Activated naive CD4-positive, alpha-beta T cell treated with anti-CD3 and anti-CD28 coated beads for 36 hours (primary cell): ENCODE data around the gene MKI67. TPM values are rescaled to one million over a fixed set of nuclear protein-coding genes. Genes with fewer than 3 reads are reported as not detected.
"Not testable (repeated sequence)": the region's sequence is repeated elsewhere in the genome, so short reads cannot be mapped to it uniquely, and the experiment has no call there.

Source experiments
- CTCF ChIA-PET: fragments of 350-600 bp; sonication (Branson Sonifier 250); formaldehyde crosslinking; loops from one replicate; lab custom pipeline; 2021; ENCODE audit warnings: antibody characterized with exemption; lab: Charles Lee
- DNase-seq: peaks from one replicate; pipeline ENCODE4 v3.0.0-alpha.2; 2020
- H3K27ac Mint-ChIP-seq: one replicate; pipeline ENCODE4 v1.8.0; 2021; ENCODE audit warnings: mild to moderate bottlenecking, mixed read lengths
- H3K27me3 Mint-ChIP-seq: one replicate; pipeline ENCODE4 v1.8.0; 2021; ENCODE audit warnings: low read depth, mixed read lengths
- H3K36me3 Mint-ChIP-seq: one replicate; pipeline ENCODE4 v1.8.0; 2021; ENCODE audit warnings: low read depth, mixed read lengths
- H3K4me1 Mint-ChIP-seq: one replicate; pipeline ENCODE4 v1.8.0; 2021; ENCODE audit warnings: low read depth, mixed read lengths
- H3K4me3 Mint-ChIP-seq: one replicate; pipeline ENCODE4 v1.8.0; 2021; ENCODE audit warnings: mild to moderate bottlenecking, moderate library complexity, mixed read lengths
- H3K9me3 Mint-ChIP-seq: one replicate; pipeline ENCODE4 v1.8.0; 2021; ENCODE audit warnings: mixed read lengths
- intact Hi-C: fragments of 100-400 bp; cut with micrococcal nuclease; formaldehyde crosslinking; loops from one replicate; pipeline ENCODE4 v1.15.1; 2023
- total RNA-seq, 2 experiments: library from RNA; stranded (reverse); gene quantifications; one replicate each; pipeline ENCODE4 v1.2.3, GENCODE V29; 2021

Gene MKI67, protein sequence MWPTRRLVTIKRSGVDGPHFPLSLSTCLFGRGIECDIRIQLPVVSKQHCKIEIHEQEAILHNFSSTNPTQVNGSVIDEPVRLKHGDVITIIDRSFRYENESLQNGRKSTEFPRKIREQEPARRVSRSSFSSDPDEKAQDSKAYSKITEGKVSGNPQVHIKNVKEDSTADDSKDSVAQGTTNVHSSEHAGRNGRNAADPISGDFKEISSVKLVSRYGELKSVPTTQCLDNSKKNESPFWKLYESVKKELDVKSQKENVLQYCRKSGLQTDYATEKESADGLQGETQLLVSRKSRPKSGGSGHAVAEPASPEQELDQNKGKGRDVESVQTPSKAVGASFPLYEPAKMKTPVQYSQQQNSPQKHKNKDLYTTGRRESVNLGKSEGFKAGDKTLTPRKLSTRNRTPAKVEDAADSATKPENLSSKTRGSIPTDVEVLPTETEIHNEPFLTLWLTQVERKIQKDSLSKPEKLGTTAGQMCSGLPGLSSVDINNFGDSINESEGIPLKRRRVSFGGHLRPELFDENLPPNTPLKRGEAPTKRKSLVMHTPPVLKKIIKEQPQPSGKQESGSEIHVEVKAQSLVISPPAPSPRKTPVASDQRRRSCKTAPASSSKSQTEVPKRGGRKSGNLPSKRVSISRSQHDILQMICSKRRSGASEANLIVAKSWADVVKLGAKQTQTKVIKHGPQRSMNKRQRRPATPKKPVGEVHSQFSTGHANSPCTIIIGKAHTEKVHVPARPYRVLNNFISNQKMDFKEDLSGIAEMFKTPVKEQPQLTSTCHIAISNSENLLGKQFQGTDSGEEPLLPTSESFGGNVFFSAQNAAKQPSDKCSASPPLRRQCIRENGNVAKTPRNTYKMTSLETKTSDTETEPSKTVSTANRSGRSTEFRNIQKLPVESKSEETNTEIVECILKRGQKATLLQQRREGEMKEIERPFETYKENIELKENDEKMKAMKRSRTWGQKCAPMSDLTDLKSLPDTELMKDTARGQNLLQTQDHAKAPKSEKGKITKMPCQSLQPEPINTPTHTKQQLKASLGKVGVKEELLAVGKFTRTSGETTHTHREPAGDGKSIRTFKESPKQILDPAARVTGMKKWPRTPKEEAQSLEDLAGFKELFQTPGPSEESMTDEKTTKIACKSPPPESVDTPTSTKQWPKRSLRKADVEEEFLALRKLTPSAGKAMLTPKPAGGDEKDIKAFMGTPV (N-terminal part only)
- total RNA-seq, result 100 to 1,000 TPM; 266 to 273 TPM

DNA sequence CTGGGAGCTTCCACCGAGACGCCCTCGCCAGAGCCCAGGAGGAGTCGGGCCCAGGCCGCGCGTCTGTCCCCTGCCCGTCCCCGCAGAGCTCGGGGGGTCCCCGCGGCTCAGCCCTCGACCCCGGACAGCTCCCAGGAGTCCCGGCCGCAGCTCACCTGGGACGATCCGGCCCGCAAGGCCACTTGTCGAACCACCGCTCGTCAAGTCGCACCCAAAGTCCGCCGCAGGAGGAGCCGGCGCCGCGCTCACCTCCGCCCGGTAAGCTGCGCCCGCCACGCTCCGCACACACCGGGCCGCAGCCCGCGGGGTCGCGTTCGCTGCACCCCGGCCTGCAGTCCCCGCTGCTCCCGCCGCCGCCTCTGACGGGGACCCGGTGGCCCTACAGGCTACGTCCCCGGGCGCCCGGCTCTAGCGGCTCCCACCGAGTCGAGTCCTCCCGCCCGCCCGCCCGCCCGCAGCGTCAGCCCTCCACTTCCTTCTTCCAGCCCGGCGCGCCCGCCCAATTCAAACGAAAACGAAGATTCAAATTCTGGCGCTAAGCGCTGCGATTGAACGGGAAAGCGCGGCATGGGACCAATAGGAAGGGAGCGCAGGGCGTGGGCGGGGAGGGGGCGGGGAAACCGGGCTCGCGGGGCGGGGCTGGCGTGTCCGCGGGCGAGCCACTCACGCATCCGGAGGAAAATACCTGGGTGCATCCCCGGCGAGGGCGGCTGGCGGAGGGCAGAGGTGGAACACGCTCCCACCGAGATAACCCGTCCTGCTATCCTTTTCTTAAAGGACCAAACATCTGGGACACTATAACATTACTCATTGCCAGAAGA lies at the start of gene MKI67:
Gene MKI67 (minus strand): TSS at position 480 of the 821 bp plus-strand sequence. CDS start 756 bp downstream, outside the sequence.
- Mint-ChIP-seq H3K4me1 (peaks cover 23% of the 10 kb centered on the region), H3K36me3 (peaks cover 40% of the 10 kb centered on the region), H3K27ac (peak within 1 kb of the TSS; percentile 85), H3K9me3 (no peaks in the 10 kb centered on the region), H3K27me3 (peaks cover 27% of the 10 kb centered on the region), H3K4me3 (peak within 1 kb of the TSS; percentile 95)
- CTCF ChIA-PET, result interaction anchor here (0.6 to 3.1 kb wide), 7 partner anchors 9 to 679 kb away, joined by 3 to 9 read pairs (median 4); no protein-coding TSS in a partner anchor
- peak; percentile 95 for DNase-seq
- intact Hi-C loops, result loop anchor here (1.0 to 2.0 kb wide), 6 partner anchors 17 to 136 kb away; no protein-coding TSS in a partner anchor

DNA sequence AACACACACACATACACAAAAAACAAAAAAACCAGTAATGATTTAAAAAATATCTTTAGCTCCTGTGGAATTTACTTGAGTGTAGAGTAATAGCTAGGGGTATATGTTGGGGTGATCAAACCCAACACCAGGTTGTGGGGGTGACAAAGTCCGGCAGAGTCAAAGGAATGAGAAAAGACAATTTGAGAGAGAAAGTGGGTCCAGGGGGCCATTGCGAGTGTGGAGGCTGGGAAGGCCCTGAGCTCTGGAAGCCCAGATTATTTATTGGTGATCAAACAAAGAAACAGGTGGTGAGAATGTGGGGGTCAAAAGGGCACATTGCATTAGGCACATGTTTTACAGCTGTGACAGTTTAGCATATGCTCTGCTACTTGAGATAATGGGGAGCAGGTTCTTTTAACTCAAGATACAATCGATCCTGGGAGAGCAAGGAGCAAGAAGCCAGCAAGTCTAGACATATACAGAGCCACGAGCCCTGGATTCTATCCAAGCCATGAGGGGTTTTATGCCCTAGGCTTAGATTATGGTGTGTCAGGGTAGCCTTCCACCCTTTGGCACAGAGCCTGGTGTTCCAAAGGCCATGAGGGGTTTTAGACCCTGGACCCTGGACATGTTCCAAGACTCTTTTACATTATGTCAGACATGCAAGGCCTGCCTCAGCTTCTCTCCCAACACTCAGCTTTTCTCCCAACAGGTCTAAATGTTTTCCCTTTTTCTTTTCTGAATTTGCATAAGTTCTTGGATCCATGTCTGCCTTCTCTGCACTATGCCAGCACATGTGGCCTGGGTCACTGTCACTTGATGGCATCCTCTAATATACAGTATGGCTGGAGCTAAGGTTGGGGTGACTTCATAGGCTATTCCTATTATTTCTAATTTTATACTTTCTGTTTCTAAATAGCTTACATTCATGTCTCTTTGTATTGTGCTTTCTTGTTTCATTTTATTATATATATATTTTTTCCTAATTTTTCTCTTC lies 48.6 kb upstream of the MKI67 start:
- Mint-ChIP-seq H3K9me3 (peaks cover 6% of the 10 kb centered on the region), H3K27me3 (peaks cover 5% of the 10 kb centered on the region), H3K27ac (no peak overlapping the region), H3K4me1 (peaks cover 1% of the 10 kb centered on the region), H3K4me3 (no peak overlapping the region), H3K36me3 (peaks cover 3% of the 10 kb centered on the region)
- CTCF ChIA-PET, result interaction anchor here (0.8 kb wide), 1 partner anchor 25 kb away, joined by 5 read pairs; no protein-coding TSS in a partner anchor
- no peak for DNase-seq
- intact Hi-C loops, result no loop called here

DNA sequence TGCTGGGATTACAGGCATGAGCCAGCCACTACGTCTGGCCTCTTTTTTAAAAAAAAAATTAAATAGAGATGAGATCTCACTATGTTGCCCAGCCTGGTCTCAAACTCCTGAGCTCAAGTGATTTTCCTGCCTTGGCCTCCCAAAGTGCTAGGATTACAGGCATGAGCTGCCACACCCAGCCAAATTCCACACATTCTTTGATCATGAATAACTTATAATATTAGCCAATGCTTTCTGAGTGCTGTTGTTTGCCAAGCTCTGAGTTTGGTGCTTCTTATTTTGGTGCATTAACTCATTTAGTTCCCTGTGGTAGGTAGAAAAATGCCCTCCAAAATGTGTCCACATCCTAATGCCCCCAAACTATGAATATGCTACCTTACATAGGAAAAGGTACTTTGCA lies 47.2 kb upstream of the MKI67 start:
- intact Hi-C loops, result no loop called here
- Mint-ChIP-seq H3K4me3 (no peak overlapping the region), H3K4me1 (no peaks in the 10 kb centered on the region), H3K9me3 (peaks cover 6% of the 10 kb centered on the region), H3K27ac (no peak overlapping the region), H3K36me3 (peaks cover 3% of the 10 kb centered on the region), H3K27me3 (peaks cover 8% of the 10 kb centered on the region)
- CTCF ChIA-PET, result interaction anchor here (2.0 kb wide), 1 partner anchor 38 kb away, joined by 14 read pairs; no protein-coding TSS in a partner anchor
- DNase-seq, result no peak

DNA sequence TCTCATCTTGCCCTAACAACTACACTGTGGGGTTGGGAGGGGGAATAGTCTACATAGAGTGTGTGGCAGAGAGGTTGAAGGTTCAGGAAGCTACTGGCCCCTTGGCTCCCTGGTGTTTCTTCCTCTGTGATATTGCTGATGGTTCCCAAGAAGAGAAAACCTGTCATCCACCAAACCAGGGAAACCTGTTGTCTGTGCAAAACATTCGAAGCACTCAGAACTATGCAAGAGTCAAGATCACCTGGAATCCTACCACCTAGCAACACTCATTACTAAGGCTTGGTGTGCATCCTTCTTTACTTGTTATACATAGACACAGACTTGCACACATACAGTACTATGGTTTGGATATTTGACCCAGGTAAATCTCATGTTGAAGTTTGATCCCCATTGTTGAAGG lies 46.5 kb upstream of the MKI67 start:
- Mint-ChIP-seq H3K27ac (no peak overlapping the region), H3K4me1 (no peaks in the 10 kb centered on the region), H3K36me3 (peaks cover 3% of the 10 kb centered on the region), H3K4me3 (no peak overlapping the region), H3K9me3 (peaks cover 6% of the 10 kb centered on the region), H3K27me3 (peaks cover 8% of the 10 kb centered on the region)
- CTCF ChIA-PET, result interaction anchor here (2.0 kb wide), 1 partner anchor 39 kb away, joined by 14 read pairs; no protein-coding TSS in a partner anchor
- intact Hi-C loops, result no loop called here
- no peak for DNase-seq

DNA sequence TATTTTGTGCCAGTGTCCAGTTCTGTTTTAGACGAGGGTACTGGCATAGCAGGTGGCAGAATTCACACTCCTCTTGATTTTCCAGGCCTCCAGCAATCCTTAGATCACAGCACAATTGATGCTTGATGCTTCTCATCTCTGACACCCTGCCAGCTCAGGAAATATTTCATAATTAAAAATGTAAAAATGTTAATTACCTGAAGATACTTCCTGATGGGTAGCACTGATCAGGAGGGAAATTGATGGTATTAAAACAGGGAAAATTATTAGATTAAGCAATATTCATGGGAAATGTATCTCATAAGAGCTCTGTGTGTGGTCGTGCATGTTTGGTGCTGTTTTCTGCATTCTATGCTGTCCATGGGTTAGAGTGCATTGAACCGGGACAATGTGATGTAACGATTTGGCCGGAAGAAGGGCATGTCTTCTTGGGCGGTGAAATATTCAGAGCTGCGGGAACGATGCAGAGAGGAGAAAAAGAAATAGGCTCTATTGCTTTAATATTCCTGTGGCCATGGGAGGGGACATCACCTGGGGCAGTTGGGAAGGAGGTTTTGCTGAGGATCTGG lies 43.7 kb upstream of the MKI67 start:
- no peak overlapping the region for H3K4me3 Mint-ChIP-seq
- peaks cover 6% of the 10 kb centered on the region for H3K9me3 Mint-ChIP-seq
- H3K36me3 Mint-ChIP-seq, result peaks cover 3% of the 10 kb centered on the region
- DNase-seq, result no peak
- H3K27ac Mint-ChIP-seq, result no peak overlapping the region
- CTCF ChIA-PET, result interaction anchor here (1.9 kb wide), 1 partner anchor 9 kb away, joined by 9 read pairs; no protein-coding TSS in a partner anchor
- H3K27me3 Mint-ChIP-seq, result peaks cover 8% of the 10 kb centered on the region
- intact Hi-C loops, result no loop called here
- H3K4me1 Mint-ChIP-seq, result no peaks in the 10 kb centered on the region

DNA sequence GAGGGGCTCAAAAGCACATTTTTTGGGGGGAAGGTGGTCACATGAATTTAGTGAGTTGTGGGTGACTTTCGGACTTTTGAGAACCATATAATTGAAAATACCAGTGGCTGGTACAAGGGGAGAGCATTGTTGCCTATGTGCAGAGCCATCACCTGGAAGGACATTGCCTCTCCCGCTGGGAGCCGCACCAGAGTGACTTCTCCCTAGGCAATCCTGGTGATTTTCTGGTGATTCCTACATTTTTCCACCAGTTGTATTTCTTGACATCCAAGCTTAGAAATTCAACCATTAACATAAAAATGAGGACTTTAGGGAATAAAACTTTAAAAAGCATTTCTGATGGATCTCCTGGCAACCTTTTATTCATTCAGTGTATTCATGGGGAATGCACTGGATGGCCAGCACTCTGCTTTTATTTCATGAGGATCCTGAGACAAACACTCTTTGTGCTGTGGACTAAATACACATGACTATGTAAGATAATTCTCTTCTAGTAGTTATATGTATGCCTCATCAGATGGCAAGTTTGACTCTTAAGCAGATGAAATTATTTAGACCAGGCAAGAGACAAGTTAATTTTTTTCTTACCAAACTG lies 41.8 kb upstream of the MKI67 start:
- no peaks in the 10 kb centered on the region for H3K36me3 Mint-ChIP-seq
- intact Hi-C loops, result no loop called here
- CTCF ChIA-PET, result interaction anchor here (1.9 kb wide), 1 partner anchor 11 kb away, joined by 9 read pairs; no protein-coding TSS in a partner anchor
- no peak overlapping the region for H3K27ac Mint-ChIP-seq
- no peak for DNase-seq
- H3K27me3 Mint-ChIP-seq, result peaks cover 8% of the 10 kb centered on the region
- H3K4me1 Mint-ChIP-seq, result no peaks in the 10 kb centered on the region
- H3K9me3 Mint-ChIP-seq, result no peaks in the 10 kb centered on the region
- no peak overlapping the region for H3K4me3 Mint-ChIP-seq

DNA sequence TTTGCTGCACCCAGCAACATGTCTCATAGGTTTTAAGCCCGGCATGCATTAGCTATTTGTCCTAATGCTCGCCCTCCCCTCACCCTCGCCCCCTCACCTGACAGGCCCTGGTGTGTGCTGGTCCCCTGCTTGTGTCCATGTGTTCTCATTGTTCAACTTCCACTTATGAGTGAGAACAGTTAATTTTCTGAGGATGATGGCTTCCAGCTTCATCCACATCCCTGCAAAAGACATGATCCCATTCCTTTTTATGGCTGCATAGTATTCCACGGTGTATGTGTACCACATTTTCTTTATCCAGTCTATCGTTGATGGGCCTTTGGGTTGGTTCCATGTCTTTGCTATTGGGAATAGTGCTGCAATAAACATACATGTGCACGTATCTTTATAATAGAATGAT lies 40.9 kb upstream of the MKI67 start:
- DNase-seq, H3K4me1 Mint-ChIP-seq, H3K27me3 Mint-ChIP-seq, CTCF ChIA-PET, H3K36me3 Mint-ChIP-seq, intact Hi-C loops, H3K27ac Mint-ChIP-seq, H3K4me3 Mint-ChIP-seq, H3K9me3 Mint-ChIP-seq: not testable (repeated sequence)

DNA sequence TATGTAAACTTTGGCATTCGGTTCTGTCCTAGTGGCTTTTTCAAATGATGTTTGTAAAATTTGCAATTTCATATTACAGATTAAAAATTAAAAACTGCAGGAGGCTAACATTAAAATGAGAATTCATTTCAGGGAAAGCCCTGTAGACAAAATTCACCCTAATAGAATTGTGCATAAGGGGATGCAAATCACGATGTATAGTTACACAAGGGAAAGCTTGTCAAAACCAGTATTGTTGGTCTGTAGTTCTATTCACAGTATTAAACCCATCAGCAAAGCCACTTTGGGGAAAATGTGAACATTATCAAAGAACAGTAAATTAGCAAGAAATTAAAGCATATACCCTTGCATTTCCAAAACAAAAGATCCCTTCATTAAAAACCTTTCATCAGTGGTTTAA lies 39.9 kb upstream of the MKI67 start:
- H3K27ac Mint-ChIP-seq, result no peak overlapping the region
- peaks cover under 1% of the 10 kb centered on the region for H3K4me1 Mint-ChIP-seq
- DNase-seq, result no peak
- CTCF ChIA-PET, result no interaction called here
- H3K4me3 Mint-ChIP-seq, result no peak overlapping the region
- intact Hi-C loops, result no loop called here
- no peaks in the 10 kb centered on the region for H3K9me3 Mint-ChIP-seq
- H3K36me3 Mint-ChIP-seq, result no peaks in the 10 kb centered on the region
- peaks cover 8% of the 10 kb centered on the region for H3K27me3 Mint-ChIP-seq

DNA sequence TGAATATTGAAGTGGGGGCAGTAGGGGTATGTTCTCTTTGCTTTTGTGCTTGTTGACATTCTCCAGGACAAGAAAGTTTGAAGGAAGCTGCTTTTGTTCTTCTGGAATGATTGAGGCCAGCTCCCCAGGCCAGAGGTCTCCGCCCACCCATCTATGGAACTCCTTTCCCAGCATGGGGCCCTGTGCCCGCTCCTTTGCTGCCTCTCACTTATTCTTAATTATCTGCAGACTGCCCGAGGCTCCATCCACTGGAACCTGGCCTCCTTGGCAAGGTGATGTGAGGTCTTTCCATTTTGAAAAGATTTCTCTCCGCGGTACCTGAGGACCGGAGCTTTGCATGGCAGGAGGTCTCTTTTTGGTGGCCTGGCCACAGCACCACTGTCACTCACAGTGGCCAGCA lies 39.3 kb upstream of the MKI67 start:
- Mint-ChIP-seq H3K27me3 (peaks cover 8% of the 10 kb centered on the region), H3K9me3 (no peaks in the 10 kb centered on the region), H3K36me3 (no peaks in the 10 kb centered on the region), H3K4me3 (no peak overlapping the region), H3K4me1 (peaks cover 4% of the 10 kb centered on the region), H3K27ac (no peak overlapping the region)
- intact Hi-C loops, result no loop called here
- CTCF ChIA-PET, result no interaction called here
- no peak for DNase-seq

DNA sequence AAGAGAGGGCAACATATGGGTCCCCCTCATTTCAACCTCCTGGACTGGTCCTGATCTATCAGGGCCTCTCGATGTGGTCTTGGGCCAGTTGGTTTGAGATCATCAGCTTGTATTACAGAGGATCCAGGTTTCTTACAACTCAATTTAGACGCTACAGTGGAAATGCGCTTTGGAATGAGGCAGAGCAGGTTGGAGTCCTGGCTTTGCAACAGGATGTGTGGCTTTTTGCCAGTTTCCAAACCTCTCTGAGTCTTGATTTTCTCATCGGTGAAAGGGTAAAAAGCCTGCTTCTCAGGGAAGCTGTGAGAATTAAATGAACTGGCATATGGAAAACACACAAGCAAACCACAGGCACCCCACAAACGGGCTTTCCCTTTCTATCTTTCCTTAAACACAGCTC lies 37.5 kb upstream of the MKI67 start:
- Mint-ChIP-seq H3K36me3 (no peaks in the 10 kb centered on the region), H3K9me3 (no peaks in the 10 kb centered on the region), H3K27me3 (no peaks in the 10 kb centered on the region), H3K4me1 (peaks cover 6% of the 10 kb centered on the region), H3K27ac (no peak overlapping the region), H3K4me3 (no peak overlapping the region)
- intact Hi-C loops, result no loop called here
- DNase-seq, result no peak
- CTCF ChIA-PET, result no interaction called here
